Stimulated activated CD4-positive, alpha-beta T cell treated with anti-CD3 and anti-CD28 coated beads, Interleukin-12 subunit alpha, Interleukin-12 subunit beta, amount 100 ng/mL, for 24 hours (primary cell): Measurements from ENCODE around the gene PCDH12.

Source experiments
- DNase-seq, 2 experiments: peaks; one replicate each; pipeline ENCODE4 v3.0.0-alpha.2; 2020; ENCODE audit warnings: low read depth in 2 of 2

The PCDH12 gene

GRCh38 chr5:141909212-141909611, 48.8 kb downstream of the PCDH12 start:
- no peak for DNase-seq

GRCh38 chr5:141908796-141909195, 49.2 kb downstream of the PCDH12 start:
- DNase-seq: no peak

GRCh38 chr5:141906972-141907371, 51.0 kb downstream of the PCDH12 start:
- no peak for DNase-seq

- no peak for DNase-seq
Observed at GRCh38 chr5:141906517-141906916, 51.5 kb downstream of the PCDH12 start.

- DNase-seq: no peak
Observed at GRCh38 chr5:141904551-141904950, 53.5 kb downstream of the PCDH12 start.

GRCh38 chr5:141903261-141903660, 54.7 kb downstream of the PCDH12 start:
- DNase-seq: no peak

- DNase-seq: no peak
Observed at GRCh38 chr5:141902015-141902814, 55.8 kb downstream of the PCDH12 start.

GRCh38 chr5:141898448-141899049, 59.5 kb downstream of the PCDH12 start:
- no peak for DNase-seq

- no peak for DNase-seq
Observed at GRCh38 chr5:141897425-141897824, 60.6 kb downstream of the PCDH12 start.
